H1 (cell line): Measurements from ENCODE around the gene RASA4B.

Experiments used
- PHF8 ChIP-seq: fragments of 200-600 bp; sonication (generic); conservative IDR thresholded peaks from 2 replicates; pipeline ENCODE4 v1.7.1; 2012; ENCODE audit warnings: low read depth, mild to moderate bottlenecking, inconsistent platforms, low read length, moderate library complexity
- POLR2AphosphoS5 ChIP-seq: IDR thresholded peaks from 2 replicates; pipeline ENCODE4 v1.6.1; 2011; ENCODE audit warnings: low read depth, low read length
- SIN3A ChIP-seq, 2 experiments: IDR thresholded peaks in 1 of 2; conservative IDR thresholded peaks in 1 of 2; 2 replicates each; pipeline ENCODE4 v1.6.1; 2011 to 2012; ENCODE audit warnings: low read length in 2 of 2, improper control_type of control experiment in 1 of 2, low read depth in 1 of 2, mild to moderate bottlenecking in 1 of 2
- SP1 ChIP-seq: IDR thresholded peaks from 2 replicates; pipeline ENCODE4 v1.6.1; 2011; ENCODE audit warnings: low read depth, low read length
- USF2 ChIP-seq: IDR thresholded peaks from 2 replicates; pipeline ENCODE4 v1.6.1; 2011; ENCODE audit warnings: low read length, improper control_type of control experiment
- TF ChIP-seq, protein P1 (sequence below), 3 experiments: IDR thresholded peaks; 1 replicate in 2 of 3; 2 replicates in 1 of 3; pipeline versions ENCODE4 v1.5.1 to v1.6.1; 2011; ENCODE audit warnings: low read length in 3 of 3, mild to moderate bottlenecking in 3 of 3, inconsistent platforms in 2 of 3, low read depth in 1 of 3, moderate library complexity in 1 of 3; ENCODE audit not compliant: insufficient read depth in 1 of 3; ENCODE audit errors: control extremely low read depth in 1 of 3

DNA sequence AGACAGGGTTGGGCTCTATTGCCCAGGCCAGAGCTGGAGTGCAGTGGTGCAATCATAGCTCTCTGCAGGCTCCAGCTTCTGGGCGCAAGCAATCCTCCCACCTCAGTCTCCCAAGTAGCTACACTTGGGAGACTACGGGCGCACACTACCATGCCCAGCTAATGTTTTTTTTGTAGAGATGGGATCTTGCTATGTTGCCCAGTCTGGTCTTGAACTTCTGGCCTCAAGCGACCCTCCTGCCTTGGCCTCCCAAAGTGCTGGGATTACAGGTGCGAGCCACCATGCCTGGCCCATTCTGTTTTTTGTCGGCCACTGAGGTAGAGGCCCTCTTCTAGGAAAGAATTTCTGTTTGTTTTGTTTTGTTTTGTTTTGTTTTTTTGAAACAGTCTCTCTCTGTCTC is 65.1 kb downstream of the RASA4B start:
- TF ChIP-seq, protein P1, sequence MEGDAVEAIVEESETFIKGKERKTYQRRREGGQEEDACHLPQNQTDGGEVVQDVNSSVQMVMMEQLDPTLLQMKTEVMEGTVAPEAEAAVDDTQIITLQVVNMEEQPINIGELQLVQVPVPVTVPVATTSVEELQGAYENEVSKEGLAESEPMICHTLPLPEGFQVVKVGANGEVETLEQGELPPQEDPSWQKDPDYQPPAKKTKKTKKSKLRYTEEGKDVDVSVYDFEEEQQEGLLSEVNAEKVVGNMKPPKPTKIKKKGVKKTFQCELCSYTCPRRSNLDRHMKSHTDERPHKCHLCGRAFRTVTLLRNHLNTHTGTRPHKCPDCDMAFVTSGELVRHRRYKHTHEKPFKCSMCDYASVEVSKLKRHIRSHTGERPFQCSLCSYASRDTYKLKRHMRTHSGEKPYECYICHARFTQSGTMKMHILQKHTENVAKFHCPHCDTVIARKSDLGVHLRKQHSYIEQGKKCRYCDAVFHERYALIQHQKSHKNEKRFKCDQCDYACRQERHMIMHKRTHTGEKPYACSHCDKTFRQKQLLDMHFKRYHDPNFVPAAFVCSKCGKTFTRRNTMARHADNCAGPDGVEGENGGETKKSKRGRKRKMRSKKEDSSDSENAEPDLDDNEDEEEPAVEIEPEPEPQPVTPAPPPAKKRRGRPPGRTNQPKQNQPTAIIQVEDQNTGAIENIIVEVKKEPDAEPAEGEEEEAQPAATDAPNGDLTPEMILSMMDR (IDR thresholded peaks at IDR 0.05; ENCODE audit: control extremely low read depth in 1 of 3, insufficient read depth in 1 of 3, low read depth in 1 of 3, low read length in 3 of 3), result no peak
- TF ChIP-seq USF2 (no peak), SIN3A (conservative IDR thresholded peaks at IDR 0.05 in 1 of 2, IDR thresholded peaks at IDR 0.05 in 1 of 2; ENCODE audit: low read depth in 1 of 2, low read length in 2 of 2) (no peak), POLR2AphosphoS5 (no peak), SP1 (no peak), PHF8 (no peak)
